HepG2 (cell line): Measurements from ENCODE around the gene C12orf56. TPM values are rescaled to one million over a fixed set of nuclear protein-coding genes. Genes with fewer than 3 reads are reported as not detected.

ENCODE experiments used
- ATAC-seq: fragments of 200-7000 bp; cut with Tn5 transposase; 3 replicates; pipeline ENCODE4 v1.9.1; 2020; ENCODE audit warnings: mild to moderate bottlenecking, moderate library complexity
- BruUV-seq: library from RNA; stranded (reverse); fragments of 400-500 nt; replicated peaks from 2 replicates; lab custom pipeline; 2021; lab: Mats Ljungman, UMichigan
- CTCF ChIA-PET: fragments of 300-600 bp; formaldehyde crosslinking; extraction: SDS; loops from one replicate; lab custom pipeline; 2021; ENCODE audit warnings: low total read pairs, inconsistent platforms, low intra/inter-chr PET ratio; lab: Yijun Ruan, JAX
- POLR2A ChIA-PET: fragments of 350-600 bp; sonication (Branson Sonifier 250); formaldehyde crosslinking; loops from one replicate; lab custom pipeline; 2020; ENCODE audit warnings: antibody characterized with exemption, inconsistent platforms; lab: Yijun Ruan, JAX
- DNase-seq: peaks from one replicate; pipeline ENCODE4 v3.0.0-alpha.2; 2015; ENCODE audit warnings: low spot score
- FAIRE-seq: peaks from 3 replicates; lab custom pipeline; 2011; peaks lifted over from hg19 to GRCh38; lab: Jason Lieb, UNC
- H2AFZ ChIP-seq: one replicate; pipeline ENCODE4 v1.6.1; 2011; ENCODE audit warnings: low read length, inconsistent platforms
- H3K27ac ChIP-seq: fragments of 300-600 bp; 3 replicates; pipeline ENCODE4 v1.8.0; 2011; ENCODE audit warnings: mixed run types, mild to moderate bottlenecking, mixed read lengths, low read length, inconsistent platforms; ENCODE audit not compliant: insufficient read depth; ENCODE audit errors: extremely low read length
- H3K27me3 ChIP-seq, 2 experiments: fragments of 200-600 bp in 1 of 2; 2 replicates in 1 of 2; 3 replicates in 1 of 2; pipeline versions ENCODE4 v1.6.0 to v1.8.0; 2011; ENCODE audit warnings: low read length in 2 of 2, mild to moderate bottlenecking in 2 of 2, moderate library complexity in 2 of 2, inconsistent platforms in 1 of 2; ENCODE audit not compliant: insufficient read depth in 2 of 2, control insufficient read depth in 1 of 2
- H3K36me3 ChIP-seq, 2 experiments: fragments of 200-600 bp in 1 of 2; replicated peaks in 1 of 2; 2 replicates in 1 of 2; 3 replicates in 1 of 2; pipeline versions ENCODE4 v1.5.1 to v1.8.0; 2011; ENCODE audit warnings: low read length in 2 of 2, inconsistent platforms in 1 of 2; ENCODE audit not compliant: insufficient read depth in 2 of 2, control insufficient read depth in 1 of 2
- H3K4me1 ChIP-seq: 2 replicates; pipeline ENCODE4 v1.5.1; 2012; ENCODE audit warnings: low read length, inconsistent platforms; ENCODE audit not compliant: insufficient read depth
- H3K4me2 ChIP-seq: 2 replicates; pipeline ENCODE4 v1.6.0; 2011; ENCODE audit warnings: low read depth, low read length, inconsistent platforms
- H3K4me3 ChIP-seq, 3 experiments: fragments of 200-600 bp in 1 of 3; sonication (generic), shearing (Covaris generic) in 1 of 3; replicated peaks in 1 of 3; 2 replicates each; pipeline ENCODE4 v1.5.1; 2011 to 2016; ENCODE audit warnings: low read length in 3 of 3, inconsistent platforms in 2 of 3, low read depth in 2 of 3, mild to moderate bottlenecking in 2 of 3, control low read depth in 1 of 3, mixed read lengths in 1 of 3; ENCODE audit not compliant: insufficient read depth in 1 of 3
- H3K79me2 ChIP-seq: one replicate; pipeline ENCODE4 v1.6.1; 2011; ENCODE audit warnings: low read length, inconsistent platforms; ENCODE audit not compliant: insufficient read depth
- H3K9ac ChIP-seq: 2 replicates; pipeline ENCODE4 v1.6.0; 2011; ENCODE audit warnings: mild to moderate bottlenecking, low read depth, low read length, inconsistent platforms; ENCODE audit not compliant: insufficient read depth
- H3K9me3 ChIP-seq: 2 replicates; pipeline ENCODE4 v1.5.1; 2012; ENCODE audit warnings: mild to moderate bottlenecking, low read length
- H4K20me1 ChIP-seq: 2 replicates; pipeline ENCODE4 v1.6.0; 2011; ENCODE audit warnings: inconsistent platforms, mild to moderate bottlenecking, low read length, moderate library complexity; ENCODE audit not compliant: insufficient read depth
- BRF2 ChIP-seq: sonication (generic); formaldehyde crosslinking; IDR thresholded peaks from 2 replicates; pipeline ENCODE4 v1.8.1; 2022; ENCODE audit warnings: mild to moderate bottlenecking, missing genetic modification reagents
- FOXO4 ChIP-seq: sonication (generic); formaldehyde crosslinking; conservative IDR thresholded peaks from 2 replicates; pipeline ENCODE4 v1.8.1; 2023; ENCODE audit warnings: missing genetic modification reagents
- RCOR2 ChIP-seq: IDR thresholded peaks from 2 replicates; pipeline ENCODE4 v1.6.1; 2016; ENCODE audit warnings: missing biosample characterization, missing genetic modification reagents
- TRAFD1 ChIP-seq: sonication (generic); formaldehyde crosslinking; IDR thresholded peaks from 2 replicates; pipeline ENCODE4 v1.5.1; 2020; ENCODE audit warnings: missing genetic modification reagents, mild to moderate bottlenecking, borderline replicate concordance
- ZBTB33 ChIP-seq: sonication (generic); formaldehyde crosslinking; IDR thresholded peaks from 2 replicates; pipeline ENCODE4 v1.4.0; 2020; ENCODE audit warnings: missing genetic modification reagents
- ZFY ChIP-seq: sonication (generic); formaldehyde crosslinking; IDR thresholded peaks from 2 replicates; pipeline ENCODE4 v1.4.0; 2020; ENCODE audit warnings: missing genetic modification reagents
- WGBS: methylation state at CpG from one replicate; pipeline ENCODE4 v1.1.6; 2017; ENCODE audit warnings: low lambda C conversion rate; 5-methylcytosine and 5-hydroxymethylcytosine counted together
- in situ Hi-C: cut with HindIII; loops from 2 replicates; pipeline ENCODE4 v1.10.0; 2017; ENCODE audit warnings: low pct_unique_long_range_greater_than_20kb; ENCODE audit not compliant: extremely low pct_ligation_motif_present
- intact Hi-C: fragments of 100-400 bp; cut with micrococcal nuclease; formaldehyde crosslinking; loops from one replicate; pipeline ENCODE4 v1.10.0; 2022; ENCODE audit not compliant: unreplicated experiment
- polyA plus RNA-seq, 8 experiments: library from polyadenylated mRNA; depleted of rRNA in 3 of 8; stranded (reverse) in 7 of 8; unstranded in 1 of 8; fragments of >200 nt; fragmentation: Illumina TruSeq in 4 of 8; extraction: Trizol in 4 of 8; gene quantifications; 2 replicates each; pipeline versions ENCODE4 v1.2.1 to v1.2.3, GENCODE V29; 2011 to 2016; ENCODE audit warnings: low read depth in 4 of 8, missing spikeins in 1 of 8, mixed read lengths in 1 of 8; ENCODE audit not compliant: insufficient read depth in 1 of 8
- total RNA-seq, 5 experiments: library from RNA; depleted of rRNA; stranded (reverse); fragments of >200 nt; fragmentation: Illumina TruSeq; extraction: Trizol; gene quantifications; 2 replicates each; pipeline ENCODE4 v1.2.3, GENCODE V29; 2016; ENCODE audit warnings: low read depth in 1 of 5

The C12orf56 gene
- total and polyA plus RNA-seq, 2 of the 13 experiments (the other 11 are each of a cell fraction or from before 2014, with no cell fraction given): 0.07 TPM; not detected in 1

- Histone ChIP-seq H3K27me3 (peaks cover 0 to 8% of the 10 kb centered on the region in 2 experiments; a peak in 1 of 5 replicates), H3K4me2 (no peak overlapping the region), H4K20me1 (no peaks in the 10 kb centered on the region), H3K4me1 (no peaks in the 10 kb centered on the region), H3K9me3 (no peaks in the 10 kb centered on the region), H3K9ac (no peak overlapping the region), H3K79me2 (no peaks in the 10 kb centered on the region)
- ATAC-seq: no peak
- no peak for DNase-seq
- POLR2A ChIA-PET: no interaction called here
- FAIRE-seq: no peak
- TF ChIP-seq ZFY (no peak), RCOR2 (CRISPR knock-in tag) (no peak), TRAFD1 (CRISPR knock-in tag) (no peak), BRF2 (no peak), FOXO4 (no peak), ZBTB33 (no peak)
- TF ChIP-seq, all 625 proteins: peak for 0
- Histone ChIP-seq H2AFZ (no peak overlapping the region), H3K4me3 (no peak overlapping the region), H3K36me3 (no peaks in the 10 kb centered on the region), H3K27ac (no peak overlapping the region)
- CTCF ChIA-PET: no interaction called here
- WGBS: 0% methylated on average over 3 of the region's 3 CpGs
- intact Hi-C loops: no loop called here
- no TSS peak for BruUV-seq
- in situ Hi-C loops: no loop called here
These were observed 90.9 kb downstream of the C12orf56 start for GRCh38 chr12:64299628-64300027.
